K562 (cell line): Measurements from ENCODE around the gene VWDE. TPM values are rescaled to one million over a fixed set of nuclear protein-coding genes. Genes with fewer than 3 reads are reported as not detected.

Source experiments
- ATAC-seq: fragments of 200-7000 bp; cut with Tn5 transposase; 3 replicates; pipeline ENCODE4 v1.9.1; 2020; ENCODE audit warnings: moderate library complexity
- BruUV-seq: library from RNA; stranded (reverse); fragments of 400-500 nt; replicated peaks from 2 replicates; lab custom pipeline; 2021; lab: Mats Ljungman, UMichigan
- CTCF ChIA-PET: fragments of 300-600 bp; formaldehyde crosslinking; extraction: SDS; loops from one replicate; lab custom pipeline; 2021; ENCODE audit warnings: low intra/inter-chr PET ratio; lab: Yijun Ruan, JAX
- POLR2A ChIA-PET: fragments of 300-600, 350-650 bp; sonication (Branson Sonifier 250); formaldehyde crosslinking; extraction: SDS; loops from one replicate; lab custom pipeline; 2021; ENCODE audit warnings: antibody characterized with exemption, inconsistent platforms; lab: Yijun Ruan, JAX
- DNase-seq, 4 experiments: peaks; one replicate each; pipeline versions ENCODE4 v3.0.0 to v3.0.0-alpha.2; 2011 to 2018; ENCODE audit warnings: low spot score in 3 of 4, mixed read lengths in 3 of 4; ENCODE audit errors: extremely low read depth in 1 of 4
- FAIRE-seq: peaks from 2 replicates; lab custom pipeline; 2011; peaks lifted over from hg19 to GRCh38; lab: Jason Lieb, UNC
- H2AFZ ChIP-seq: 2 replicates; pipeline ENCODE4 v1.6.0; 2011; ENCODE audit warnings: low read depth, low read length, control low read depth, inconsistent platforms
- H3K27ac ChIP-seq: fragments of 200-600 bp; 3 replicates; pipeline ENCODE4 v1.8.0; 2011; ENCODE audit warnings: low read depth, mild to moderate bottlenecking, control low read depth, inconsistent platforms, low read length, moderate library complexity, mixed read lengths; ENCODE audit errors: extremely low read depth
- H3K27me3 ChIP-seq, 2 experiments: fragments of 300-600 bp in 1 of 2; 2 replicates in 1 of 2; 3 replicates in 1 of 2; pipeline versions ENCODE4 v1.6.0 to v1.8.0; 2011; ENCODE audit warnings: inconsistent platforms in 2 of 2, low read length in 2 of 2, mild to moderate bottlenecking in 1 of 2, mixed read lengths in 1 of 2, moderate library complexity in 1 of 2; ENCODE audit not compliant: control insufficient read depth in 2 of 2, insufficient read depth in 2 of 2
- H3K36me3 ChIP-seq: fragments of 300-600 bp; 3 replicates; pipeline ENCODE4 v1.8.0; 2011; ENCODE audit warnings: mild to moderate bottlenecking, low read length, inconsistent platforms; ENCODE audit not compliant: control insufficient read depth, insufficient read depth
- H3K4me1 ChIP-seq, 2 experiments: fragments of 200-600 bp in 1 of 2; replicated peaks in 1 of 2; 2 replicates in 1 of 2; 3 replicates in 1 of 2; pipeline versions ENCODE4 v1.5.1 to v1.8.0; 2011; ENCODE audit warnings: inconsistent platforms in 2 of 2, low read length in 2 of 2, mild to moderate bottlenecking in 1 of 2, mixed read lengths in 1 of 2, moderate library complexity in 1 of 2; ENCODE audit not compliant: control insufficient read depth in 2 of 2, insufficient read depth in 2 of 2
- H3K4me2 ChIP-seq: 2 replicates; pipeline ENCODE4 v1.6.1; 2011; ENCODE audit warnings: low read length, control low read depth, inconsistent platforms, mixed read lengths; ENCODE audit not compliant: insufficient read depth
- H3K4me3 ChIP-seq: fragments of 200-600 bp; sonication (generic), shearing (Covaris generic); 2 replicates; pipeline ENCODE4 v1.5.1; 2016; ENCODE audit warnings: control low read depth, inconsistent platforms
- H3K79me2 ChIP-seq: fragments of 200-600 bp; 3 replicates; pipeline ENCODE4 v1.8.0; 2011; ENCODE audit warnings: low read length, inconsistent platforms; ENCODE audit not compliant: control insufficient read depth, insufficient read depth
- H3K9ac ChIP-seq, 2 experiments: 2 replicates each; pipeline versions ENCODE4 v1.6.0 to v1.6.1; 2011; ENCODE audit warnings: low read depth in 2 of 2, low read length in 2 of 2, control low read depth in 1 of 2, inconsistent platforms in 1 of 2, mild to moderate bottlenecking in 1 of 2, mixed read lengths in 1 of 2; ENCODE audit not compliant: insufficient read depth in 1 of 2
- H3K9me1 ChIP-seq: one replicate; pipeline ENCODE4 v1.6.0; 2011; ENCODE audit warnings: inconsistent platforms, mild to moderate bottlenecking, low read length, moderate library complexity; ENCODE audit not compliant: control insufficient read depth, insufficient read depth
- H3K9me3 ChIP-seq: replicated peaks from 2 replicates; pipeline ENCODE4 v1.5.1; 2011; ENCODE audit warnings: low read depth, low read length, inconsistent platforms; ENCODE audit not compliant: control insufficient read depth, insufficient read depth
- H4K20me1 ChIP-seq: replicated peaks from 2 replicates; pipeline ENCODE4 v1.6.1; 2011; ENCODE audit warnings: low read length, inconsistent platforms, mixed read lengths; ENCODE audit not compliant: control insufficient read depth, insufficient read depth
- CSDE1 ChIP-seq, 2 experiments: fragments of 450-650 bp; IDR thresholded peaks; 2 replicates each; pipeline ENCODE4 v1.6.1; 2016; ENCODE audit warnings: mild to moderate bottlenecking in 1 of 2
- E4F1 ChIP-seq: fragments of 250-450 bp; sonication (Bioruptor Pico); IDR thresholded peaks from 2 replicates; pipeline ENCODE4 v1.5.0; 2021; ENCODE audit warnings: mild to moderate bottlenecking, borderline replicate concordance
- ERF ChIP-seq: fragments of 450-650 bp; formaldehyde crosslinking; IDR thresholded peaks from 2 replicates; pipeline ENCODE4 v1.4.0; 2020; ENCODE audit warnings: mild to moderate bottlenecking, mixed read lengths
- HMG20A ChIP-seq: fragments of 450-650 bp; formaldehyde crosslinking; conservative IDR thresholded peaks from 2 replicates; pipeline ENCODE4 v1.4.0; 2020; ENCODE audit warnings: mild to moderate bottlenecking, mixed read lengths
- KLF16 ChIP-seq: IDR thresholded peaks from 2 replicates; pipeline ENCODE4 v1.6.1; 2016; ENCODE audit warnings: antibody characterized with exemption
- NRF1 ChIP-seq, 2 experiments: fragments of 450-650 bp; IDR thresholded peaks in 1 of 2; conservative IDR thresholded peaks in 1 of 2; 2 replicates each; pipeline ENCODE4 v1.6.1; 2014; ENCODE audit warnings: mild to moderate bottlenecking in 2 of 2
- NUFIP1 ChIP-seq: fragments of 450-650 bp; IDR thresholded peaks from 2 replicates; pipeline ENCODE4 v1.6.1; 2018; ENCODE audit not compliant: partially characterized antibody
- POLR2AphosphoS5 ChIP-seq: IDR thresholded peaks from 2 replicates; pipeline ENCODE4 v1.6.1; 2011; ENCODE audit warnings: mild to moderate bottlenecking, low read depth, low read length, moderate library complexity; ENCODE audit not compliant: control insufficient read depth, insufficient read depth
- RAD21 ChIP-seq, 2 experiments: fragments of 250-450 bp in 1 of 2; fragments of 450-650 bp in 1 of 2; sonication (Bioruptor Pico) in 1 of 2; formaldehyde crosslinking in 1 of 2; IDR thresholded peaks in 1 of 2; conservative IDR thresholded peaks in 1 of 2; 2 replicates each; pipeline versions ENCODE4 v1.4.0 to v1.8.0; 2020 to 2022; ENCODE audit warnings: mild to moderate bottlenecking in 2 of 2, moderate library complexity in 1 of 2
- SMARCB1 ChIP-seq: IDR thresholded peaks from 2 replicates; pipeline ENCODE4 v1.6.1; 2011; ENCODE audit warnings: improper control_type of control experiment, low read depth; ENCODE audit not compliant: insufficient read length
- SUPT5H ChIP-seq: fragments of 450-650 bp; IDR thresholded peaks from 2 replicates; pipeline ENCODE4 v1.6.1; 2016
- TBL1XR1 ChIP-seq, 2 experiments: IDR thresholded peaks; 2 replicates each; pipeline ENCODE4 v1.6.1; 2012; ENCODE audit warnings: improper control_type of control experiment in 2 of 2, low read length in 2 of 2, mild to moderate bottlenecking in 1 of 2
- ZKSCAN8 ChIP-seq: fragments of 200-800 bp; sonication (Bioruptor generic); IDR thresholded peaks from 2 replicates; pipeline ENCODE4 v1.6.1; 2016; ENCODE audit warnings: missing genetic modification characterization, missing compliant biosample characterization
- WGBS: fragments of 100-300 bp; shearing (Covaris generic); methylation state at CpG from one replicate; pipeline ENCODE4 v1.1.6; 2016; ENCODE audit warnings: low coverage, mixed read lengths; ENCODE audit not compliant: insufficient coverage; ENCODE audit errors: missing lambda C conversion rate; 5-methylcytosine and 5-hydroxymethylcytosine counted together
- in situ Hi-C: fragments of 300-500 bp; cut with MboI; formaldehyde crosslinking; loops from 4 replicates; pipeline ENCODE4 v1.15.0; 2018; ENCODE audit warnings: inconsistent platforms, mixed read lengths
- intact Hi-C: fragments of 100-400 bp; cut with micrococcal nuclease; formaldehyde crosslinking; loops from 2 replicates; pipeline ENCODE4 v1.14.2; 2022
- polyA plus RNA-seq, 8 experiments: library from polyadenylated mRNA; depleted of rRNA in 4 of 8; stranded (reverse) in 5 of 8; unstranded in 3 of 8; fragments of >200 nt; fragmentation: Nextera tagmentation in 2 of 8; fragmentation: Illumina TruSeq in 1 of 8; extraction: Ambion mirVana in 2 of 8; extraction: Trizol in 1 of 8; gene quantifications; 2 replicates each; pipeline versions ENCODE4 v1.2.1 to v1.2.3, GENCODE V29; 2011 to 2014; ENCODE audit warnings: inconsistent platforms in 1 of 8, missing spikeins in 1 of 8
- total RNA-seq, 7 experiments: library from RNA; depleted of rRNA in 6 of 7; stranded (reverse); fragments of >200 nt in 6 of 7; fragmentation: Illumina TruSeq in 2 of 7; extraction: Trizol in 2 of 7; gene quantifications; 2 replicates each; pipeline versions ENCODE4 v1.2.1 to v1.2.3, GENCODE V29; 2011 to 2021; ENCODE audit warnings: low replicate concordance in 1 of 7
- TF ChIP-seq, protein P1 (sequence below): fragments of 450-650 bp; IDR thresholded peaks from 2 replicates; pipeline ENCODE4 v1.6.1; 2018; ENCODE audit not compliant: partially characterized antibody
- TF ChIP-seq, protein P2 (sequence below): fragments of 200-400 bp; formaldehyde crosslinking; IDR thresholded peaks from 2 replicates; pipeline ENCODE4 v1.6.1; 2017; ENCODE audit warnings: mild to moderate bottlenecking, low read depth, low read length, moderate library complexity

VWDE gene
- total and polyA plus RNA-seq, 9 of the 15 experiments (the other 6 are each of a cell fraction or from before 2014, with no cell fraction given): 40.6 to 162 (median 95.2) TPM

GRCh38 chr7:12378389-12378788, 25.3 kb downstream of the VWDE start:
- WGBS: 92% methylated on average over 2 of the region's 2 CpGs
- Histone ChIP-seq H3K36me3 (peaks cover 85% of the 10 kb centered on the region), H3K4me2 (no peak overlapping the region), H2AFZ (no peak overlapping the region), H3K9me3 (no peaks in the 10 kb centered on the region), H3K9me1 (no peaks in the 10 kb centered on the region), H3K79me2 (peaks cover 42% of the 10 kb centered on the region), H3K27me3 (no peaks in the 10 kb centered on the region), H3K9ac (no peak overlapping the region), H4K20me1 (no peaks in the 10 kb centered on the region), H3K27ac (no peak overlapping the region), H3K4me3 (no peak overlapping the region), H3K4me1 (no peaks in the 10 kb centered on the region)
- DNase-seq (no peak), FAIRE-seq (no peak), ATAC-seq (peak; percentile 32)
- ChIA-PET CTCF (no interaction called here), POLR2A (interaction anchor here (0.9 to 1.6 kb wide), 2 partner anchors 10 to 14 kb away, joined by 3 to 4 read pairs; no protein-coding TSS in a partner anchor)
- intact Hi-C loops: no loop called here
- BruUV-seq: no TSS peak
- in situ Hi-C loops: no loop called here
- TF ChIP-seq NRF1 (conservative IDR thresholded peaks at IDR 0.05 in 1 of 2, IDR thresholded peaks at IDR 0.05 in 1 of 2) (no peak), KLF16 (no peak), TBL1XR1 (IDR thresholded peaks at IDR 0.05; ENCODE audit: low read length in 2 of 2) (no peak), POLR2AphosphoS5 (peak; percentile 60), SUPT5H (0 out of 2 replicates have a peak, but pooled peaks have one; percentile 36), CSDE1 (IDR thresholded peaks at IDR 0.05) (no peak), ZKSCAN8 (CRISPR knock-in tag) (no peak), HMG20A (no peak), E4F1 (CRISPR knock-in tag) (no peak), NUFIP1 (no peak), RAD21 (CRISPR knock-in tag; conservative IDR thresholded peaks at IDR 0.05 in 1 of 2, IDR thresholded peaks at IDR 0.05 in 1 of 2) (no peak), SMARCB1 (no peak), ERF (CRISPR knock-in tag) (no peak)
- TF ChIP-seq, protein P1, sequence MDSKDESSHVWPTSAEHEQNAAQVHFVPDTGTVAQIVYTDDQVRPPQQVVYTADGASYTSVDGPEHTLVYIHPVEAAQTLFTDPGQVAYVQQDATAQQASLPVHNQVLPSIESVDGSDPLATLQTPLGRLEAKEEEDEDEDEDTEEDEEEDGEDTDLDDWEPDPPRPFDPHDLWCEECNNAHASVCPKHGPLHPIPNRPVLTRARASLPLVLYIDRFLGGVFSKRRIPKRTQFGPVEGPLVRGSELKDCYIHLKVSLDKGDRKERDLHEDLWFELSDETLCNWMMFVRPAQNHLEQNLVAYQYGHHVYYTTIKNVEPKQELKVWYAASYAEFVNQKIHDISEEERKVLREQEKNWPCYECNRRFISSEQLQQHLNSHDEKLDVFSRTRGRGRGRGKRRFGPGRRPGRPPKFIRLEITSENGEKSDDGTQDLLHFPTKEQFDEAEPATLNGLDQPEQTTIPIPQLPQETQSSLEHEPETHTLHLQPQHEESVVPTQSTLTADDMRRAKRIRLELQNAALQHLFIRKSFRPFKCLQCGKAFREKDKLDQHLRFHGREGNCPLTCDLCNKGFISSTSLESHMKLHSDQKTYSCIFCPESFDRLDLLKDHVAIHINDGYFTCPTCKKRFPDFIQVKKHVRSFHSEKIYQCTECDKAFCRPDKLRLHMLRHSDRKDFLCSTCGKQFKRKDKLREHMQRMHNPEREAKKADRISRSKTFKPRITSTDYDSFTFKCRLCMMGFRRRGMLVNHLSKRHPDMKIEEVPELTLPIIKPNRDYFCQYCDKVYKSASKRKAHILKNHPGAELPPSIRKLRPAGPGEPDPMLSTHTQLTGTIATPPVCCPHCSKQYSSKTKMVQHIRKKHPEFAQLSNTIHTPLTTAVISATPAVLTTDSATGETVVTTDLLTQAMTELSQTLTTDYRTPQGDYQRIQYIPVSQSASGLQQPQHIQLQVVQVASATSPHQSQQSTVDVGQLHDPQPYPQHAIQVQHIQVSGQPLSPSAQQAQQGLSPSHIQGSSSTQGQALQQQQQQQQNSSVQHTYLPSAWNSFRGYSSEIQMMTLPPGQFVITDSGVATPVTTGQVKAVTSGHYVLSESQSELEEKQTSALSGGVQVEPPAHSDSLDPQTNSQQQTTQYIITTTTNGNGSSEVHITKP: no peak
- TF ChIP-seq, protein P2, sequence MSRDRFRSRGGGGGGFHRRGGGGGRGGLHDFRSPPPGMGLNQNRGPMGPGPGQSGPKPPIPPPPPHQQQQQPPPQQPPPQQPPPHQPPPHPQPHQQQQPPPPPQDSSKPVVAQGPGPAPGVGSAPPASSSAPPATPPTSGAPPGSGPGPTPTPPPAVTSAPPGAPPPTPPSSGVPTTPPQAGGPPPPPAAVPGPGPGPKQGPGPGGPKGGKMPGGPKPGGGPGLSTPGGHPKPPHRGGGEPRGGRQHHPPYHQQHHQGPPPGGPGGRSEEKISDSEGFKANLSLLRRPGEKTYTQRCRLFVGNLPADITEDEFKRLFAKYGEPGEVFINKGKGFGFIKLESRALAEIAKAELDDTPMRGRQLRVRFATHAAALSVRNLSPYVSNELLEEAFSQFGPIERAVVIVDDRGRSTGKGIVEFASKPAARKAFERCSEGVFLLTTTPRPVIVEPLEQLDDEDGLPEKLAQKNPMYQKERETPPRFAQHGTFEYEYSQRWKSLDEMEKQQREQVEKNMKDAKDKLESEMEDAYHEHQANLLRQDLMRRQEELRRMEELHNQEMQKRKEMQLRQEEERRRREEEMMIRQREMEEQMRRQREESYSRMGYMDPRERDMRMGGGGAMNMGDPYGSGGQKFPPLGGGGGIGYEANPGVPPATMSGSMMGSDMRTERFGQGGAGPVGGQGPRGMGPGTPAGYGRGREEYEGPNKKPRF: no peak
